Measurements from ENCODE around the gene ESR1. TPM values are rescaled to one million over a fixed set of nuclear protein-coding genes. Genes with fewer than 3 reads are reported as not detected.

ESR1 gene
- total and polyA plus RNA-seq, 9 donors, result 6.6 to 44.5 (median 18.5) TPM

GRCh38 chr6:152107973-152108372 lies 300.5 kb downstream of the ESR1 start:
- intact Hi-C loops (cut with DNase I), result no loop called here
- Histone ChIP-seq H3K27me3 (no peaks in the 10 kb centered on the region), H3K4me1 (ENCODE audit: insufficient read depth) (no peaks in the 10 kb centered on the region), H3K36me3 (no peaks in the 10 kb centered on the region), H3K9me3 (no peaks in the 10 kb centered on the region), H3K4me3 (no peak overlapping the region), H3K27ac (no peak overlapping the region)
- TF ChIP-seq EP300 (IDR thresholded peaks at IDR 0.05) (no peak), POLR2A (IDR thresholded peaks at IDR 0.05) (no peak)
- TF ChIP-seq, protein P1, sequence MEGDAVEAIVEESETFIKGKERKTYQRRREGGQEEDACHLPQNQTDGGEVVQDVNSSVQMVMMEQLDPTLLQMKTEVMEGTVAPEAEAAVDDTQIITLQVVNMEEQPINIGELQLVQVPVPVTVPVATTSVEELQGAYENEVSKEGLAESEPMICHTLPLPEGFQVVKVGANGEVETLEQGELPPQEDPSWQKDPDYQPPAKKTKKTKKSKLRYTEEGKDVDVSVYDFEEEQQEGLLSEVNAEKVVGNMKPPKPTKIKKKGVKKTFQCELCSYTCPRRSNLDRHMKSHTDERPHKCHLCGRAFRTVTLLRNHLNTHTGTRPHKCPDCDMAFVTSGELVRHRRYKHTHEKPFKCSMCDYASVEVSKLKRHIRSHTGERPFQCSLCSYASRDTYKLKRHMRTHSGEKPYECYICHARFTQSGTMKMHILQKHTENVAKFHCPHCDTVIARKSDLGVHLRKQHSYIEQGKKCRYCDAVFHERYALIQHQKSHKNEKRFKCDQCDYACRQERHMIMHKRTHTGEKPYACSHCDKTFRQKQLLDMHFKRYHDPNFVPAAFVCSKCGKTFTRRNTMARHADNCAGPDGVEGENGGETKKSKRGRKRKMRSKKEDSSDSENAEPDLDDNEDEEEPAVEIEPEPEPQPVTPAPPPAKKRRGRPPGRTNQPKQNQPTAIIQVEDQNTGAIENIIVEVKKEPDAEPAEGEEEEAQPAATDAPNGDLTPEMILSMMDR (IDR thresholded peaks at IDR 0.05), result no peak
- DNase-seq, result no peak
- 83 to 90% (median 89%) methylated on average over 4 of the region's 4 CpGs for WGBS, 3 donors

DNA sequence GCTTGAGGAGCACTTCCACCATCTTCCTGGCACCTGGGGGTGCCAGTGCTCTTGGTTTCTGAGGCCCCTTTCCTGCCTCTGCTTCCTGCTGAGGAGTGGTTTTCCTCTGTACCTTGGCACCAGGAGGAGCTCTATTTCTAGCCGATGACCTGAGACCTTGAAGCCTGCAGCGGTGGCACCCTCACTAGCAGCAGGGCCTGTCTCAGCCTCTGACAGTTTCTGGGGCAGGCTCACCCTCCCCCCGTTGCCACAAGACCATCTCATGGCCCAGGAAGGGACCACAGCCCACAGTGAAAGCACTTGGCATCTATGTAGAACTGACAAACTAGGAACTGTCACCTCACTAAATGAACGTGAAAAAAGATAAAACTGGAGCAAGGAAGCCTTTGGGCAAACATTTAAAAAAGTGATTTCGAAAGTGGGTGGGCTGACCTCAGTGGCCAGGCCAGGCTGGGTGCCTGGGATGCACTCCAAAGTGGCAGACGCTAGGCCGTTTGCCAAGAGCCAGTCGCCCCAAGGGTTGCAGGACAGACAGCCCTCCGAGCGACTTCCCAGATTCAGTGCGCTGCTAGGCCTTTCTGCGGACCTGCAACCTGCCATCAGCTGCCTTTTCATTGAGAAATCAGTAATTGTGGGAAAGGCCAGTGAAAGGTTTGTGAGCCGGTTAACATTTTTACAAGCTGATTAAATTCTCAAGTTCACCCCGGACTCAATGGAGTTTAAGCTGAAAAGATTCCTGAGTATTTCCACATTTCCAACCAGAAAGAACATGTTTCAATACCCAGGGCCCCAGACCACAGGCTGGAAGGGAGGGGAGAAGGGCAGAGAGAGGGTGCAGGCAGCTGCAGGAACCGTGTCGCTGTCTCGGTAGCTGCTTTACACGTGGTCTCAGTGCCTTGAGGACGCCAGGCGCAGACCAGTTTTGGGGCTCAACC lies 303.7 kb downstream of the ESR1 start:
- no peak for DNase-seq
- no peaks in the 10 kb centered on the region for H3K27me3 ChIP-seq
- no peak overlapping the region for H3K4me3 ChIP-seq
- no peaks in the 10 kb centered on the region for H3K4me1 ChIP-seq (ENCODE audit: insufficient read depth)
- 67 to 78% (median 76%) methylated on average over 20 of the region's 20 CpGs for WGBS, 3 donors
- no peak overlapping the region for H3K27ac ChIP-seq
- intact Hi-C loops (cut with DNase I), result no loop called here
- H3K36me3 ChIP-seq, result no peaks in the 10 kb centered on the region
- no peaks in the 10 kb centered on the region for H3K9me3 ChIP-seq
- TF ChIP-seq POLR2A (IDR thresholded peaks at IDR 0.05), result no peak
- no peak for TF ChIP-seq EP300 (IDR thresholded peaks at IDR 0.05)
- TF ChIP-seq, protein P1 (IDR thresholded peaks at IDR 0.05), result no peak

DNA sequence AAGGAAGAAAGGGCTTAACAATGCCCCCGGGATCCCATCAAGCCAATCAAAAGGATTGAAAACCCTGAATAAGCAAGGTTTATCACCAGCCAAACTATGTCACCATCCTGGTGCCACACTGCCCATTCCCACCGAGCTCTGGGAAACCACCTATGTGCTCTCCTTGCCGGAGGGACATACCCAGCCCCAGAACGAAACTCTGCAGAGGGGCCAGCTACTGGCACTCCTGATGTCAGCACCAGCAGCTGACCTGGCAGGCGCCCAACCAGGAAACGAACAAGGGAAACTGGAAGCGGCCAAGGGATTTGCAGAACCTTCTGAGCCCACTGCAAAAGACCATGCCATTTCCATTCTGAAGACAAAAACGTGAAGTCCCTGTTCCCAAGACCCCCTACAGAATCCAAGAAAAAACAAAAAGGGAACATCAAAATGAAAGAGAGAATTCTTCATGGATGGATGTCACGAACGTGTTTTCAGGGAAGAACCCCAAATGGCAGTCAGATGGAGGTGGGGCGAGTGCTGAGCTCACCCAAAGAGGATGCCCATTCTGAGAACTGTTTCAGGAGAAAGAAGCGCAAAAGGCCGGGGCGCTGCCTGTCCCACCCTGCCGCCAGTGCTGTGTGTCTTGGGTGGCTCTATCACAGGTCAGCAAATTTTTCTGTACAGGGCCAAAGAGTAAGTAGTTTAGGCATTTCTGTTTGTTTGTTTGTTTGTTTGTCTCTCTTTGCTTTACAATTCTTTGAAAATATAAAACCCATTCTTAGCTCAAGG lies 305.2 kb downstream of the ESR1 start:
- 86 to 91% (median 91%) methylated on average over 15 of the region's 15 CpGs for WGBS, 3 donors
- intact Hi-C loops (cut with DNase I), result no loop called here
- H3K27ac ChIP-seq, result no peak overlapping the region
- TF ChIP-seq POLR2A (IDR thresholded peaks at IDR 0.05), result no peak
- TF ChIP-seq, protein P1 (IDR thresholded peaks at IDR 0.05), result no peak
- no peak for TF ChIP-seq EP300 (IDR thresholded peaks at IDR 0.05)
- peak in 1 of 5 donors; percentile 54 for DNase-seq
- no peak overlapping the region for H3K4me3 ChIP-seq
- H3K27me3 ChIP-seq, result no peaks in the 10 kb centered on the region
- no peaks in the 10 kb centered on the region for H3K9me3 ChIP-seq
- H3K36me3 ChIP-seq, result no peaks in the 10 kb centered on the region
- peaks cover 1% of the 10 kb centered on the region for H3K4me1 ChIP-seq (ENCODE audit: insufficient read depth)

GRCh38 chr6:152117156-152118133 lies 310.0 kb downstream of the ESR1 start:
- no peak for DNase-seq

More at GRCh38 chr6:152117156-152118133, 310.0 kb downstream of the ESR1 start:
- H3K4me1 ChIP-seq (ENCODE audit: insufficient read depth), result peaks cover 1% of the 10 kb centered on the region
- no peaks in the 10 kb centered on the region for H3K36me3 ChIP-seq
- no peaks in the 10 kb centered on the region for H3K9me3 ChIP-seq
- no peaks in the 10 kb centered on the region for H3K27me3 ChIP-seq
- TF ChIP-seq, protein P1 (IDR thresholded peaks at IDR 0.05), result no peak
- no peak for TF ChIP-seq POLR2A (IDR thresholded peaks at IDR 0.05)
- TF ChIP-seq EP300 (IDR thresholded peaks at IDR 0.05), result no peak
- intact Hi-C loops (cut with DNase I), result no loop called here
- WGBS, 3 donors, result 31 to 41% (median 40%) methylated on average over 9 of the region's 9 CpGs
- H3K4me3 ChIP-seq, result no peak overlapping the region
- peak overlapping the region in 1 of 2 donors; percentile 21 for H3K27ac ChIP-seq
